GM23338 (cell line): ENCODE data around the gene DPYSL5. TPM values are rescaled to one million over a fixed set of nuclear protein-coding genes. Genes with fewer than 3 reads are reported as not detected.

ENCODE experiments used
- ATAC-seq: fragments of 200-7000 bp; cut with Tn5 transposase; 3 replicates; pipeline ENCODE4 v1.9.1; 2020
- DNase-seq: peaks from one replicate; pipeline ENCODE4 v3.0.0-alpha.2; 2015; ENCODE audit warnings: low spot score
- H2AFZ ChIP-seq: fragments of 200-600 bp; sonication (generic); 2 replicates; pipeline ENCODE4 v1.8.0; 2016; ENCODE audit warnings: antibody characterized with exemption, mild to moderate bottlenecking, moderate library complexity
- H3F3A ChIP-seq: fragments of 200-600 bp; sonication (generic); replicated peaks from 2 replicates; pipeline ENCODE4 v1.8.0; 2017; ENCODE audit warnings: antibody characterized with exemption, mixed run types, low read depth
- H3K27ac ChIP-seq: fragments of 200-600 bp; sonication (generic); 2 replicates; pipeline ENCODE4 v1.6.1; 2016; ENCODE audit warnings: low read depth
- H3K27me3 ChIP-seq: fragments of 200-600 bp; sonication (generic); 2 replicates; pipeline ENCODE4 v1.8.0; 2016; ENCODE audit warnings: mild to moderate bottlenecking, mixed run types, moderate library complexity; ENCODE audit not compliant: insufficient read depth
- H3K36me3 ChIP-seq: fragments of 200-600 bp; sonication (generic); 2 replicates; pipeline ENCODE4 v1.8.0; 2016; ENCODE audit warnings: mild to moderate bottlenecking; ENCODE audit not compliant: insufficient read depth
- H3K4me1 ChIP-seq: fragments of 200-600 bp; sonication (generic); 2 replicates; pipeline ENCODE4 v1.8.0; 2016; ENCODE audit warnings: mild to moderate bottlenecking, moderate library complexity; ENCODE audit not compliant: insufficient read depth
- H3K4me2 ChIP-seq: fragments of 200-600 bp; sonication (generic); 2 replicates; pipeline ENCODE4 v1.7.1; 2017; ENCODE audit warnings: mixed run types
- H3K4me3 ChIP-seq: fragments of 200-600 bp; sonication (generic); 2 replicates; pipeline ENCODE4 v1.6.1; 2016; ENCODE audit warnings: mixed run types
- H3K79me2 ChIP-seq: fragments of 200-600 bp; sonication (generic); replicated peaks from 2 replicates; pipeline ENCODE4 v1.8.0; 2017; ENCODE audit warnings: mild to moderate bottlenecking; ENCODE audit not compliant: insufficient read depth
- H3K9me2 ChIP-seq: fragments of 200-600 bp; sonication (generic); 2 replicates; pipeline ENCODE4 v1.8.0; 2017; ENCODE audit not compliant: insufficient read depth
- H4K20me1 ChIP-seq: fragments of 200-600 bp; sonication (generic); replicated peaks from 2 replicates; pipeline ENCODE4 v1.8.0; 2017; ENCODE audit warnings: mild to moderate bottlenecking; ENCODE audit not compliant: insufficient read depth
- H3K27ac Mint-ChIP-seq: 2 replicates; pipeline ENCODE4 v1.8.0; 2020; ENCODE audit warnings: inconsistent platforms, mild to moderate bottlenecking, moderate library complexity, mixed read lengths
- H3K27me3 Mint-ChIP-seq: 3 replicates; pipeline ENCODE4 v1.8.0; 2022; ENCODE audit warnings: low read depth, mild to moderate bottlenecking, moderate library complexity, mixed read lengths, inconsistent platforms; ENCODE audit not compliant: insufficient read depth, poor library complexity
- H3K36me3 Mint-ChIP-seq: 3 replicates; pipeline ENCODE4 v1.8.0; 2021; ENCODE audit warnings: low read depth, mild to moderate bottlenecking, inconsistent platforms, moderate library complexity, mixed read lengths
- H3K4me1 Mint-ChIP-seq: 3 replicates; pipeline ENCODE4 v1.8.0; 2020; ENCODE audit warnings: mild to moderate bottlenecking, inconsistent platforms, mixed read lengths
- H3K4me3 Mint-ChIP-seq: 3 replicates; pipeline ENCODE4 v1.8.0; 2021; ENCODE audit warnings: moderate library complexity, mild to moderate bottlenecking, inconsistent platforms, mixed read lengths
- H3K9me3 Mint-ChIP-seq: 3 replicates; pipeline ENCODE4 v1.8.0; 2020; ENCODE audit warnings: moderate library complexity, mild to moderate bottlenecking, inconsistent platforms, mixed read lengths
- EZH2phosphoT487 ChIP-seq: fragments of 200-600 bp; sonication (generic); IDR thresholded peaks from one replicate; pipeline ENCODE4 v1.8.1; 2018; ENCODE audit warnings: antibody characterized with exemption; ENCODE audit not compliant: unreplicated experiment
- NANOG ChIP-seq: IDR thresholded peaks from 2 replicates; pipeline ENCODE4 v1.6.1; 2016; ENCODE audit warnings: antibody characterized with exemption, borderline replicate concordance
- POLR2AphosphoS5 ChIP-seq: IDR thresholded peaks from 2 replicates; pipeline ENCODE4 v1.6.1; 2016; ENCODE audit warnings: antibody characterized with exemption, low read depth
- REST ChIP-seq: IDR thresholded peaks from one replicate; pipeline ENCODE4 v1.6.1; 2018; ENCODE audit warnings: antibody characterized with exemption; ENCODE audit not compliant: unreplicated experiment
- STAT1 ChIP-seq: IDR thresholded peaks from one replicate; pipeline ENCODE4 v1.6.1; 2016; ENCODE audit warnings: antibody characterized with exemption; ENCODE audit not compliant: unreplicated experiment
- ZNF114 ChIP-seq: fragments of 250-450 bp; sonication (Bioruptor Pico); IDR thresholded peaks from 2 replicates; pipeline ENCODE4 v1.5.0; 2020; ENCODE audit warnings: mild to moderate bottlenecking, moderate library complexity
- ZNF462 ChIP-seq: fragments of 250-450 bp; sonication (Bioruptor Pico); IDR thresholded peaks from 2 replicates; pipeline ENCODE4 v1.5.0; 2020; ENCODE audit warnings: mild to moderate bottlenecking, moderate library complexity
- polyA plus RNA-seq: library from polyadenylated mRNA; unstranded; fragments of >200 nt; fragmentation: Nextera tagmentation; extraction: Ambion mirVana; gene quantifications from 2 replicates; pipeline ENCODE4 v1.2.1, GENCODE V29; 2016
- total RNA-seq: library from RNA; depleted of rRNA; stranded (reverse); fragments of >200 nt; shearing (Covaris generic); gene quantifications from 2 replicates; pipeline ENCODE4 v1.2.3, GENCODE V29; 2014

DPYSL5 gene
- total and polyA plus RNA-seq, 2 experiments from 2014 or later = 3.1 to 8.1 TPM

DNA sequence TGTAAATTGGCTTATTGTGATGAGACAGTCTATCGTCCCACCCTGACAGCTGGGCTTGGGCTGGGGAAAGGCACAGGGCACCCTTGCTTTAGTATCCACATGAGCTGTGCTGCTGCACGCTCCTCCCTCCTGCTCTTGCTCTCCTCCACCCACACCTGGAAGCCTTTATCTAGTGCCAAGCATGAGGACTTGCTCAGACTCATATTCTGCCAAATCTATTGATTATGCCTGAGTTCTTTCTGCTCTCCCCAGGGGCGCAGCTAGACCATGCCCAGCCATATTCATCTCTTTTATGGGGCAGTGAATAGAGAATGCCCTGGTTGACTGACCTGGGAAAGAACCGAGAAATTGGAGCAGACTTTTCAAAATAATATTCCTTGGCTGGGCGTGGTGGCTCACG, 29.0 kb upstream of the DPYSL5 start (continued):
- no peak for TF ChIP-seq ZNF462 (CRISPR knock-in tag)
- no peak for TF ChIP-seq POLR2AphosphoS5
- no peak for TF ChIP-seq STAT1

- no peaks in the 10 kb centered on the region for H4K20me1 ChIP-seq
- Mint-ChIP-seq H3K4me1 (peaks cover 6% of the 10 kb centered on the region; the same call in 2 of the 3 replicates), H3K27me3 (peaks cover 3% of the 10 kb centered on the region), H3K27ac (no peak overlapping the region), H3K4me3 (no peak overlapping the region), H3K36me3 (no peaks in the 10 kb centered on the region), H3K9me3 (no peaks in the 10 kb centered on the region)
- no peaks in the 10 kb centered on the region for H3K4me1 ChIP-seq
- no peak overlapping the region for H3K27ac ChIP-seq
- H3K27me3 ChIP-seq = no peaks in the 10 kb centered on the region
- no peak overlapping the region for H3K4me3 ChIP-seq
- no peak overlapping the region for H2AFZ ChIP-seq
- no peaks in the 10 kb centered on the region for H3K9me2 ChIP-seq
- no peak for ATAC-seq
- no peaks in the 10 kb centered on the region for H3K79me2 ChIP-seq
- no peaks in the 10 kb centered on the region for H3K36me3 ChIP-seq
- no peak overlapping the region for H3K4me2 ChIP-seq
- DNase-seq = no peak
- H3F3A ChIP-seq = no peaks in the 10 kb centered on the region
- TF ChIP-seq NANOG = no peak
- no peak for TF ChIP-seq ZNF114 (CRISPR knock-in tag)
- TF ChIP-seq EZH2phosphoT487 = no peak
- no peak for TF ChIP-seq REST
- TF ChIP-seq ZNF462 (CRISPR knock-in tag) = no peak
Measured at GRCh38 chr2:26820932-26821331, 27.0 kb upstream of the DPYSL5 start.
